Measurements from ENCODE around the gene EPN2.

Gene EPN2

DNA sequence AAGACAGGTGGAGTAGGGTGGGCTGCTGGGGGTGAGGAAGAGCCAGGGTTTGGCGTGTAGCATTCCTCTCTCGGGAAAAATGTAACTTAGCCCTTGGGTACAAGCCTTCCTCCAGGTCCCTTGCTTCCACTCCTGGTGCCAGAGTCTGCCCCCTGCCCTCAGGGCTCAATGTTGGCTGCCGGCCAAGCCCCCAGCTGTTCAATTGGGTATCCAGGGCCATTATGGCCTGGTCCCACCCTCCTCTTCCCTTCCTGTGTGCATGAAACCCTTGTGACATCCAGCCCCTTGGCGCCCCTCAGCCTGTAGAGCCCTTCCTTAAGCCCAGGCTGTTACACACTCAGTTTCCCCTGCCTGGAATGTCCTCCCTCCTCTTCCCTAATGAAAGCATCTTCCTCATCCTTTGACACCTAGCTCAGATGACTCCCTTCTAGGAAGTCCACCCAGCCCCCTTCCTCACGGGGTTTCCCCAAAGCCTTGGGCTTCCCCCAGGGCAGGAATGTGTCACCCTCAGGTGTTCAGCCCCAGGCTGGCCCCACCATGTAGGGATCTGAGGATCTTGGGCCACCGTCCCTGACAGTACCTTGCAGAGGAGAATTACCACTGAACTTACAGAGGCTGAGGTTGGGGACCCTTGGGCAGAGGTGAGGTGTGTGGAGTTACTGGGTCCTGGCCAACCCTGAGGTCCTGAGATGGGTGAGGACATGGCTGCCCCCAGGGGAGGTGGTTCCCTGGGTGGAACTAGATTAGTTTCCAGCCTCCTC, 95.4 kb downstream of the EPN2 start:
- FAIRE-seq, result no peak

DNA sequence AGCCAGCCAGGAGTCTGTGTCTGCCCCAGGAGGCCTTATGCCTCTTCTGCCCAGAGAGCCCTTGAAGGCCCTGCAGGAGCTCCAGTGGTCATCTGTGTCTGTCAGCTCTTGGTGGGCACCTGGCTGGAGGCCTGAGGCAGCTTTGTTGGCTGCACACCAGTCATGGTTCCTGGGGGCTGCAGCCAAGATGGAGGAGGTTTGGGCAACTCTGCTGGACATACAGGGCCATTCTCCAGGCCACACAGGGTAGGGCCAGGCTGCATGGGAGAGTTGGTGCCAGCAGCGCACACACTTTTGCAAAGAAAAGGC, 95.9 kb downstream of the EPN2 start:
- no peak for FAIRE-seq

DNA sequence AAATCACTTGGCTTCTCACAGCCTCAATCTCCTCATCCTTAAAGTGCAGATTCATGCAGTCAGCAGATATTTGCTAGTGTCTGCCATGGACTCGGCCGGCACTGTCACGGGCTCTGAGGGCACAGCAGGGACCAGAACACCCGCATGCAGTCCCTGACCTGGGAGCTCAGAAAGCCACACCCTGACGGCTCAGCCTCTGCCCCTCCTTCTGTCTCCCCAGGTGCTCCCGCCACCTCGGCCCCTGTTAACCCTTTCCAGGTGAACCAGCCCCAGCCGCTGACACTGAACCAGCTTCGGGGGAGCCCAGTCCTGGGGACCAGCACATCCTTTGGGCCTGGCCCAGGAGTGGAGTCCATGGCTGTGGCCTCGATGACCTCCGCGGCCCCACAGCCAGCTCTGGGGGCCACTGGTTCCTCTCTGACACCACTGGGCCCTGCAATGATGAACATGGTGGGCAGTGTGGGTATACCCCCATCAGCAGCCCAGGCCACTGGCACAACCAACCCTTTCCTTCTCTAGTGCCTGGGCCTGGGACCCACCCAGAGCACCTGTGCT, 96.6 kb downstream of the EPN2 start:
- FAIRE-seq, result no peak

DNA sequence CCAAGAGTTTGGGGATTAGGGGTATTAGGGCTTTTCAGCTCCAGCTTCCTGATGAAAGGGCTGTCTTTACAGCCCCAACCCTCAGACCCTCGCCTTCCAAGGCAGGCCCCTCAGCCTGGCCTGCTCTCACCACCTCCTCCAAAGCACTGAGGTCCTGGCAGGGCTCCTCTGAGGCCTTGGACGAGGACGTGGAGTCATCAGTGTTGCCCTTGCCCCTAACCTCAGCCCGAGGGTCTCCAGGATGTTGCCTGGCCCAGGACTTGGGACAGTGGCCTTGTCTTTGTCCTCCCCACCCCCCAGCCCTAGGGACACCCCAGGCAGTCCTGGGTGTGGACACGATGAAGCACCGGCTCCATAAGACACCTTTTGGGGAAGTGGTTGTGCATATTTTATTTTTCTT, 97.2 kb downstream of the EPN2 start:
- FAIRE-seq, result no peak

DNA sequence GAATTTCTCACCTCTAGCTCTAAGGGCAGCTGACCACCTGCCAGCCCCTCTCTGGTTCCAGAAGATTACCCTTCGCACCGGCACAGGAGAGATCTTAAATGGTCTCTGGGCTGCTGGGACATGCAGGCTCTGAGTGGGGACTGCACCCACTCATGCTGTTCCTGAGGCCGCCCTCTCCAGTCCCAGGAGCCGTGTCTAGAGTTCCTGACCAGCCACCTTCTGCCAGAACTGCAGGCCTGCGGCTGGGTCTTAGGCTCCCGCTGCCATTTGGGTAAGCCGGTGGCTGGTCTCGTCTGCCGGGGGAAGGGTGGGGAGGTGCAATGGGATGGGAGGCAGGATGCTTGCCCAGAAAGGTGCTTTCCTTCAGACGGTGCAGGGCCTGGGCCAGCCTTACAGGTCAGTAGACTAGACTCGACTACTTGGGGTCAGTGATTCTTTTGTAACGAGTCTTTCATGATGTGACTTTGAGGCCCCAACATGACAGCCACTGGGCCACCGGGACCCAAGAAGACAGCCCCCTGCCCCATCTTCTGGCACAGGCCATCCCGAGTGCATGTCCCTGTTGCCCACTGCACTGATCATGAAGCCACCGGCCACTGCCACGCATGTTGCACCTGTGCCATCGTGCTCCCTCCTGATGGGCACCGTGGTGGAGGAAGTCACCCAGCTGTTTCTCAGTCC, 98.9 kb downstream of the EPN2 start:
- no peak for FAIRE-seq

DNA sequence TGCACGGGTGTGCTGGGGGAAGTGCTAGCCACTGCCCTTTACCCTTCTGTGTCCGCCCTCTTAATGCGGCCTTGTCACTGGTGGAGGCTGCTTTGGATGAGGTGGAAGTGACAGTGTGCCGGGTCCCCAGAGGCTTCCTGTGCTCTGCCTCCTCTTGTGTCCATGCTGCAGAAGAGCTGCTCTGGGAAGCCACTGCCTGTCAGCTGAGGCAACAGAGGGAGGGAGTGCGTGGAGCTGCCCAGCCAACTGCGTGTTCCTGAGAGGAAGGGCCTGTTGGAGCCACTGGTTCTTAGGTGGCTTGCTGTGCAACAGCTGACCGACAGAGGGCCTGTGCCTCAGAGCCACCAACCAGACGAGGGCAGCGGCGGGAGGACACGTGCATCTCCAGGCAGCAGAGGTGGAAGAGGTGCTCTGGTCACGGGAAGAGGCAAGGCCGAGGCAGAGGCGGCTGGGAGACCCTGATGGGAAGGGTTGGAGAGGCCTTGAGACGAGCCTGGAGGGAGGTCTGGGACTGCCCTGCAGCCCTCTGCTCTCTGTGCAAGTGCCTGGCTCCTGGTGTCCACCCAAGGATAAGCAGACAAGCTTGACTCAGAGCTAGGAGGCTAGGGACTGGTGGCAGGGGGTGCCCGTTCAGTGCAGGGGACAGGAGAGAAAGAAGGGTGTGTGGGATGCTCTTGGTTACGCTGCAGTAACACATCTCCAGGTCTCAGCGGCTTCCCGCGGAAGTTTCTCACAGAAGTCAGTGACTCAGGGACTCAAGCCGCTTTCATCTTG, 100.0 kb downstream of the EPN2 start:
- no peak for FAIRE-seq

DNA sequence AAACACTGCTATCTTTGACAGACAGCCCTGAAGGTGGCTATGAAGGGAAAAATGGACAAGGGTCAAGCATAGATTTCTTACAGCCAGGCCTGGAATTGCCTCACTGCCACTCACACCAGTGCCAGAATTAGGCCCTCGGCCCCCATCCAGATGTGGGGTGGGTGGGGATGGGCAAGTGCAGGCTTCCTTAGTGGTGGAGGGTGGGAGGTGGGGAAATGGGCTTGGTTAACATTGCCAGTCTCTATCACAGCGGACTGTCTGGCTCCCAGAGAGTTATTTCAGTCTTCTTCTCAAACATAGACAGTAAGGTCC, 100.5 kb downstream of the EPN2 start:
- FAIRE-seq, result no peak

DNA sequence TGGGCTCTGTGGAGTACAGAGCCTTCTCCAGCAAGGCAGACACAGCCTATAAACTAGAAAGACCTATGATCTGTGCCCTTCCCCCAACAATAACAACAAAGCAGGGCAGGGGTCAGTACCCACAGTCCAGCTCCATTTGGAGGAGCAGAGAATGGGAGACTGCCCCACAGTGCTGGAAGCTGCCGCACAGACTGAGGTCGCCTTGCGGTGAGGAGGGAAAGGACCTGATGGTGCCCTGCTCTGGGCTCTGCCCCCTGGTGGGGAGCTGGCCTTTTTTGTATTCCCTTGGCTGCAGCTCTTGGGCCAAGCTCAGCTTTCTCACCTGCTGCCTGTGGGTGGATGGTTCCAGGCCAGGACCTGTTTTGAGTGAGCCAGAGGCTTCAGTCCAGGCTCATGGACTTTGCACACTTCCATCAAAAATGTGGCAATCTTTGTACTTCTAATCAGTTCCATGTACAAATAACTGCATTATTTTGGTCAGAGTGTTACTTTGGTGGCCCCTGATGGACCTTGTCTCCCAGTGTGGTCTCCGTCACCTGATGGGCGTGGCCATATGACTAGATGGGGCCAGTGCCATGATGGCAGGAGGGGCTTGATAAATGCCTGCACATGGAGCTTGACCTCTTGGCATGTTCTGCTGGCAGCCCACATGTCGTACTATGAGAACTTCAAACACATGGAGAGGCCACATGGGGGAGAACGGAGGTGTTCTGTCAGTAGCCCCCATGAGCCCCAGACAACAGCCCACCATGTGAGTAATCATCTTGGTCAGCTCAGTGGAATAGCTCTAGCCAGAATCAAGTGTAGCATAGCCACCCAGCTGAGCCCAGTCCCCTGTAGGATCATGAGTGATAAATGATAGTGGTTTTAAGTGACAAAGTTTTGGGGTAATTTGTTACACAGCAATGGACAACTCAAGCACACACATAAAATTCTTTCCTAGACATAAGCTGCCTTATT, 101.1 kb downstream of the EPN2 start:
- FAIRE-seq, result no peak

DNA sequence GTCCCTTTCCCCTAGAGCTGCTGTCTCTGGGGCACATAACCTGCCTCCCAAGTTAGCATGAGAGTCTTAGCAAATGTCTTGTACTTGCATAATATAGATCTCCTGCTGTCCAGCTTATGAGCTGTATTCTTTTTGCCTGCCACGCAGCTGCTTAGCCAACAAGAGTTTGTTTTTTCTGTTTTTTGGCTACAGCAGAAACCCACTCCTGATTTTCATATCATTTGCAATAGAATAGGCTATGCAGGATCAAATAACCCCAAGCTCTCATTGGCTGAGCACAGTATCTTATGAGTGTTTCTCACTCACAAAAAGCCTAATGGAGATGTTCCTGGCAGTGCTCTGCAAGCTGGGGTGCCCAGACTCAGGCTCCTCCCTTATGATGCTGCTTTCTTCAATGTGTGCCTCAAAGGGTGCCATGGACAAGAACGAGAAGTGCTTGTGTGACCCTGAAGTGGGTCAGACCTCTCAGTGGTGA, 102.2 kb downstream of the EPN2 start:
- no peak for FAIRE-seq

DNA sequence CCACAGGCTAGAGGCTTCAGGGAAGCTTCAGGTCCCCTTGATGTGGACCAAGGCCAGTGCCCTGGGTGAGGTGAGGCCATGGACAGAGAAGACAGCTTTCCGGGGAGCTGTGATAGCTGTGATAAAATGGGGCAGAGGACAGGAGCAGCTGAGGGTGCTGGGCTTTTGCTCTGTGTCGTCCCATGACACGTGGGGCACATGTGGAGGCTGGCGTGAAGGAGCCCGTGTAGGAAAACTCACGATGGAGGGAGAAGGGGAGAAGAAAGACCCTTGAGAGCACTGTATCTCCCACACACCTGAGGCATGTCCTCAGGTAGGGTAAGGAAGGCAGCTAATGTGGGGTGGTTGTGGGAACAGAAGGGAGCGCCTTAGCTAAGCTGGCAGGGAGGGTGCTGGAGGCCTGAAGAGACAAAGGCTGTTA, 104.1 kb downstream of the EPN2 start:
- no peak for FAIRE-seq

DNA sequence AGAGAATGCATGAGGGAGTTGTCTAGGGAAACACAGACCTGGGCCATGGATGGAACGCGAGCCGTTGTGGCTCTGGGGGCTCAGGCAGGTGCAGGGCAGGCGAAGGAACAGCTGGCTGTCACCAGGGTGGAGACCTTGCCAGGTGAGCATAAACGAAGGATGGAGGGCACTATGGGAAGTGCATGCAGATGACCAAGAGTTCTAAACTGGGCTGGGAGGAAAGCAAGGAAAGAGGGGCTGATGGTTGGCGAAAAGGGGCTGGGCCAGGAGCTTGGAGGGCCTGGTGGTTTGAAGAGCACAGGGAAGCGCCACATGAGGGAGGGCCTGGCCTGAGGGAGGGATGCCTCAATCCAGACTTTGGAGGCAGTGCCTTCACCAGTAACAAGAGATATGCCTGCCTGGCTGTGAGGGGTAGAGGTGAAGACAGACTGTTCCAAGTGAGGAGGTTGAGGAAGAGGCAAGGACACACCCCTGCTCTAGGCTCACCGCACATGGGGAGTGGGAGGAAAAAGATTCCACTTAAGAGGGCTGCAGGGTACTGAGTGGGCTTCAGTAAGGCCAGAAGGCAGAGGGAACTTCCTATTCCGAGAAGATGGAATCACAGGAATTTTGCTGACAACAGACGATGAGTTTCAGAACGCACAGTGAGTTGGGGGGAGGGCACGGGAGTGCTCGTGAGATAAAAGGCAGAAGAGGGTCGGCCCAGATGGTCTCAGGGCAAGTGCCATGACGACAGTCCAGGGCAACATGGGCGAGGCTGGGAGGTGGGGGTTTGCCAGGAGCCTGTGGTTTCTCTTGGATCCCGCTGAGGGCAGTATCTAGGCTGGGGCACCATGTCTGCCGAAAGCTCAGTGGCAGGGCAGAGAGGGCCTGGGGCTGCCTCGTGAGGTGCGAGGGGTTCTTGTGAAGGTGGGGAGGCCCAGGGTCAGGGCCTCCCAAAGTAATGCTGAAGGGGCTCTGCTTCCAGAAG, 104.8 kb downstream of the EPN2 start:
- no peak for FAIRE-seq

DNA sequence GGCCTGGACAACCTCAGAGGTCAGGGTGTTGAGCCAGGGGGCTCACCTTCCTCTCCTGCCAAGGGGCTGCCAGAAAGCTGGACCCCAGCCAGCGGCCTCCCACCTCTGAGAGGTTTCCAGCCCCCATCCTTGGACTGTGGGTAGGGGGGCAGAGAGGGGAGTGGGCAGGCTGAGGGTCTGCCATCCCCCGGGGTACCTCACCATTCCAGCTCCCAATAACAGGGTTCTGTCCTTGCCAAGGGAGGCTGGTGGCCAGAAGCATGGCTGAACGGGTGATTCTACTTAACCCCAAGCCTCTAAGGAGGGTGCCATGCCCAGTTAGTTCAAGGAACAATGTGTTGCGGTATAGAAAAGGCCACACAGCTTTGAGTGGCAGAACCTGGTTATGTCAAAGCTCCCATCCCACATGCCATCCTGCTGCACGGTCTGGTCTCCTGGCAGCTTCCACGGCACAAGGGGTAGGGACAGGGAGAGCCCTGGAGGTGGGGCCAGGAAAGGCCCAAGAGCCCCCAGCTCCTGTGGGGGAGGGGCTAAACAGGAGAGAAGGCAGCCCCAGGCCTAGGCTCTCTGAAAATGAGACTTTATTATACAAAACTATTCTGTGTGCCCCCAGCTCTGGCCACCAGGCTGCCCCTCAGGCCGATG, 105.6 kb downstream of the EPN2 start:
- FAIRE-seq, result no peak

DNA sequence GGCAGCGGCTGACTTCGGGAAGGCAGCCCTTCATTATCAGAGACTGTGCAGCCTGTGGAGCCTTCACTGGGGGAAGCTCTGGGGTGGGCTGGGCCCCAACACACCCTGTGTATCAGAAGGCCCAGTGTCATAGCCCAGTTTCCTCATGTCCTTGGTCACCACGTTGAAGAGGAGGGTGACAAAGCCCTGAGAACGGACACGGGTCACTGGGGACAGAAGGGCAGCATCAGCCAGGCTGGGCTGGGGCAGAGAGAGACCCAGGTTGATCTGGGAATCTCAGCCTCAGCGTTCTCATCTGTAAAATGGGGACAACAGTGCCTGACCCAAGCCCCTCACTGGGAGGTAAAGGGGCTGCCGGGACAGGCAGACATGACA, 106.1 kb downstream of the EPN2 start:
- FAIRE-seq, result no peak

DNA sequence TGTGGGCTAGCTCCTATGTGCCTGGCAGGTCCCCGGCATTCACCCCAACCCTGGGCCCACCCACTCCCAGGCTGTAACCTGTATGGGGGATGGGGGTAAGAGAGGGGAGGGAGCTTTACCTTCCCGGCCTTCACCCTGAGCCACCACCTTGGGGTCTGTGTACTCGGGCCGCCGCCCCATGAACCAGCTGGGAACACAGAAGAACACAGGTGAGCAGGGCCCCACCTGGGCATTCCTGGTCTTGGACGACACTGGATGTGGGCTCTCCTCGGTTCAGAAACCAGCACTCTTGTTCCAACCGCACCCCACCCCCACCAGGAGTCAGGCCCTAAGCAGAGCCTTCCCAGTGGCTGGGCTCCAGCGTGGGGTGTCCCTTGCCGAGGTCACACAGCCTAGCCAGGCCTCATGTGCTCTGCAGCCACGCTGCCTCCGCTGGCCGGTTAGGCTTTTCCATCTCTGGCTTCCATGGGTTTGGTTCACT, 106.5 kb downstream of the EPN2 start:
- no peak for FAIRE-seq

DNA sequence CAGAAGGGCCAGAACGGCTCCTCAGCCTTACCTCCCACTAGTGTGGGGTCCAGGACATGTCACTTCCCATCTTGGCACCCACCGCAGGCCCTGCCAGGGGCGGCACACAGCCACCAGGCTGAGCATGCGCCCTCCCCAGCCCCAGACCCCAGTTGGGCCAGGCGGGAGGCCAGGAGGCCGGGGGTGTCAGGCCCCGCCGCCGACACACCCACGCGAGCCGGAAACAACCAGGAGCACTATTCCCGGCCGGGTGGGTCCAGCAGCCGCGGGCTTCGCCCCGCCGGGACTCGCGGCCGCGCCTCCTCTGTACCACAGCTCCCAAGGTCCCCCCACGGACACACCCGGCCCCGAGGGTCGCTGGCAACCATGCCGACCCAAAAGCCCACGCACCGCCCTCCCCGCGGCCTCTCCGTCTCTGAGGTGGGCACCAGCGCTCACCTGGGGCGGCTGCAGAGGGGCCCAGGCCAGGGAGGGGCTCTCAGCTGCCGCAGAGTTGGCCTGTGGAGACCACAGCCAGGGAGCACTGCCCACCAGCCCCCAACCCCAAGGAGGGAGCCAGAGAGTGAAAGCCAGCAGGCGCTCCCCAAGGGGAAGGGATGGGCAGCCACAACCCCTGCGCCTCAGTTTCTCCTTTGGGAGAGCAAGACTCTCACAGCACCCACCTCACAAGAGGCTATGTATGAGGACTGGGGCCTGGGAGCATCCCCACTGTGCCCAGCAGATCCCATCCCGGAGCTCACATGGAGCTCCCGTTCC, 107.3 kb downstream of the EPN2 start:
- no peak for FAIRE-seq

DNA sequence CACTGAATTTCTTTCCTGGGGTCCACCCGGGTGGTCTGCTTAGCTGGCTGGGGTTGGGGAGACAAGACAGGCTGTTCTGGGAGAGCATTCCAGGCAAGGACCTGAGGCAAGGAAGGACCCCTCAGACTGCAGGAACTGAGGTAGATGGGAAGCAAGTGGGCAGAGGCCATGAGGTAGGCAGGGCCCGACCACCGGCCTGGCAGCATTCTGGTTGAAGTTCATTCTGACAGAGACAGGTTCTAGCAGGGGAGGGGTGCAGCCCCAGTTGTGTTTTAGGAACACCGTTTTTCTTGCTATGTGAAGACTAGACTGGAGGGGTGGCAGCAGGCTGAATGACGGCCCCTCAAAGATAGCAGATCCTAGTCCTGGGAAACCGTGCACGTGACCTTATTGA, 107.9 kb downstream of the EPN2 start:
- FAIRE-seq, result no peak

DNA sequence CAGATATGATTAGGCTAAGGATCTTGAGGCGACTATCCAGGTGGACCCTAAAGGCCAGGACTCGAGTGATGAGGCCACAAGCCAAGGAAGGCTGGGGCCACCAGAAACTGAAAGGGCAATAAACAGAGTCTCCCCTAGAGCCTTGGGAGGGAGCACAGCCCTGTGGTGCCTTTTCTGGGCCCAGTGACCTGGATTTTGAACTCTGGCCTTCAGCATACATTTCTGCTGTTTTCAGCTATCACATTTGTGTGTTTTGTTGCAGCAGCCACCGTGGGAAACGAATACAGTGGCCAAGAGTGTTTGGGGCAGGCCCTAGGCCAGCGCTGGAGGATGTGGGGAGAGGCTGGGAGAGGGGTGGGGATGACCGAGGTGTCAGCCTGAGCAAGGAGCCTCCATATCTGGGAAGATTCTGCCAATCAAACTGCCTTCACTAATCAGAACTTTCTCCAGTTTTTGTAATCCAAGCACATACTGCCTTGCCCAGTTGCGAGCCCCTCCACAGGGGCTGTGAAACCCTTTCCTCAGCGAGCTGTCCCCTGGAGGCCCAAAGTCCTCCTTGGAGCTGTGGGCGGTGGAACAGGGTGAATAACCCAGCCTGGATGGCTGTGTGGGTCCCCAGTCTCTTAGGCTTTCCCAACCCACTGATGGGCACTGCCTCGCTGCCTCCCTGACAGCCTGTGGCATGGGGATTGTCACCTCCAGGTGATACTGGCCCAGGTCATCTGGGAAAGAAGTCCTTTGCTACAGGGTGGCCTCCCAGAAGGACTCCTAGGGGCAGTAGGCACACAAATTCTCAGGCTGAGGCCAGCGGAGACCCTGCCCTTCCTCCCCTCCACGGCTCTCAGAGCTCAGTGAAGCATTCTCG, 108.6 kb downstream of the EPN2 start:
- no peak for FAIRE-seq

DNA sequence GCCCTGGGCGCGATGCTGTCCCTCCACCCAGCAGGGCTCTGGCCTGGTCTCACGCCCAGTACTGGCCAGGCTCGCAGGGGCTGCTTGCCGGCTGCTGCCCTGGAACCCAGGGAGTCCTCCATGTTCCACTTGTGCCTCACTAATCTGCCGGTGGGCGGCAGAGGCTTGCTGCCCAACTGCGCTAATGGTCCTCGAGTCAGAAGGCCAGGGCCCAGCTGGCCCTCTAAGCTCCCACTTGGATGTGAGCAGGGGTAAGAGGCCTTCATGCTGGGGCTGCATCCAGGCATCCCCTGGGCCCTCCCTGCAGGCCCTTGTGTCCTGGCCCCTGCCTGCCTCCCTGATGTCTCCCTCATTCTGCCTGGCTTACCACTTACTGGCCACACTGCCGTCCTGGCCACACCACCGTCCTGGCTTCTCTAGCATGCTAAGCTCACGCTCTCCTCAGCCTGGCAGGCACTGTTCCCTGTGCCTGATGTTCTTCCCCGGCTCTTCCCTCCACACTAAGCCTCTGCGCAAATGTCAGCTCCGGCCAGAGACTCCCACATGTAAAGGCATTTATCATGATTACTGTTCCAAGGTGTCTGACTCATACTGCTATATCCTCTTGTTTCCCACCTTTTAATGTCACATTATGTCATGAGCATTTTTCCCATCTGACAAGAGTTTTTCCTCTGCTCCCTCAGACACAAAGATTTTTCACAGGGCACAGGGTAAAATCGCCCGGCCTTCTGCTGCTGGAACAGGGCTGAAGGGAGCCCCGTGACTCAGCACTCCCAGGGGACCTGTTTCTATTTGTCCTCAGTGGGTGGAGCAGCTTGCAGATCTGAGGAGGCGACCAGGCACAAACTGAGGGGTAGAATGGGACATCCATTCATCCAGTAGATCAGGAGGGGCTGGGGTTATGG, 109.4 kb downstream of the EPN2 start:
- FAIRE-seq, result no peak
